ENCODE measurements around the gene CNTNAP4. TPM values are rescaled to one million over a fixed set of nuclear protein-coding genes. Genes with fewer than 3 reads are reported as not detected.

The CNTNAP4 gene
- total and polyA plus RNA-seq, 2 of the 8 experiments (the other 6 are each of a cell fraction or from before 2014, with no cell fraction given): not detected

- TF ChIP-seq SUZ12 (IDR thresholded peaks at IDR 0.05; ENCODE audit: low read length) (no peak), CBX8 (IDR thresholded peaks at IDR 0.05; ENCODE audit: borderline replicate concordance, low read depth, low read length) (no peak)
Observed at GRCh38 chr16:76532188-76532973, 255.2 kb downstream of the CNTNAP4 start (continued).
